Keratinocyte (primary cell): Measurements from ENCODE around the gene FARP1.

ENCODE experiments used
- EZH2 ChIP-seq: IDR thresholded peaks from one replicate; pipeline ENCODE4 v1.6.1; 2012; ENCODE audit warnings: inconsistent platforms, mild to moderate bottlenecking, low read length, moderate library complexity
- TF ChIP-seq, protein P1 (sequence below), 3 experiments: IDR thresholded peaks in 1 of 3; conservative IDR thresholded peaks in 1 of 3; optimal IDR thresholded peaks in 1 of 3; 2 replicates in 2 of 3; 3 replicates in 1 of 3; pipeline versions ENCODE3 to v1.5.1; 2011; ENCODE audit warnings: low read length in 3 of 3, mild to moderate bottlenecking in 3 of 3, moderate library complexity in 2 of 3, control low read depth in 1 of 3, inconsistent platforms in 1 of 3; ENCODE audit not compliant: insufficient read depth in 2 of 3; ENCODE audit errors: extremely low read depth in 1 of 3

DNA sequence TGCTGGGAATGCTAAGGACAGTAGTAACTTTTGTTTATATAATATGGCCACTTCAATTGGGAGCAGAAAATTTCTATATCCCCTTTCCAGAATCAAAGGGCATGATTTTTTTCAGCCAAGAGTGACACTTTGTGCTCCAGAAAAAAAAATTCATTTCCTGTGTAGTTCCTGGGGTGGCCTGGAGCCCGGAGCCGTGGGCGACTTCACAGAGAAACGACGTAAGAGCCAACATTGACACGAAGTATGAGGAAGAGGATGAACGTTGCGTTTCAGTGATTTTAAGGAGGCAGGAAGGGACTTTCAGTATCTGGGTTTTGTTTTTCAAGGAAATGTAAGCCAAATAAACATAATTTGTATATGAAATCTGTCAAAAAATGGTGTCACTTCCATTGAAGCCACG lies 246.4 kb downstream of the FARP1 start:
- TF ChIP-seq, protein P1, sequence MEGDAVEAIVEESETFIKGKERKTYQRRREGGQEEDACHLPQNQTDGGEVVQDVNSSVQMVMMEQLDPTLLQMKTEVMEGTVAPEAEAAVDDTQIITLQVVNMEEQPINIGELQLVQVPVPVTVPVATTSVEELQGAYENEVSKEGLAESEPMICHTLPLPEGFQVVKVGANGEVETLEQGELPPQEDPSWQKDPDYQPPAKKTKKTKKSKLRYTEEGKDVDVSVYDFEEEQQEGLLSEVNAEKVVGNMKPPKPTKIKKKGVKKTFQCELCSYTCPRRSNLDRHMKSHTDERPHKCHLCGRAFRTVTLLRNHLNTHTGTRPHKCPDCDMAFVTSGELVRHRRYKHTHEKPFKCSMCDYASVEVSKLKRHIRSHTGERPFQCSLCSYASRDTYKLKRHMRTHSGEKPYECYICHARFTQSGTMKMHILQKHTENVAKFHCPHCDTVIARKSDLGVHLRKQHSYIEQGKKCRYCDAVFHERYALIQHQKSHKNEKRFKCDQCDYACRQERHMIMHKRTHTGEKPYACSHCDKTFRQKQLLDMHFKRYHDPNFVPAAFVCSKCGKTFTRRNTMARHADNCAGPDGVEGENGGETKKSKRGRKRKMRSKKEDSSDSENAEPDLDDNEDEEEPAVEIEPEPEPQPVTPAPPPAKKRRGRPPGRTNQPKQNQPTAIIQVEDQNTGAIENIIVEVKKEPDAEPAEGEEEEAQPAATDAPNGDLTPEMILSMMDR (optimal IDR thresholded peaks at IDR 0.05 in 1 of 3, IDR thresholded peaks at IDR 0.05 in 1 of 3, conservative IDR thresholded peaks at IDR 0.05 in 1 of 3; ENCODE audit: extremely low read depth in 1 of 3, insufficient read depth in 2 of 3, low read length in 3 of 3): no peak
- TF ChIP-seq EZH2: no peak
